Ascending aorta (tissue), 2 donors: ENCODE measurements around the gene OLIG2. TPM values are rescaled to one million over a fixed set of nuclear protein-coding genes. Genes with fewer than 3 reads are reported as not detected.
A peak's percentile ranks its signal among the peaks of the same experiment; 100 is the strongest.

Experiments used
- DNase-seq, 2 donors: peaks; one replicate each; pipeline ENCODE4 v3.0.0-alpha.2; 2019; ENCODE audit warnings: low spot score in 2 of 2
- H3K27ac ChIP-seq, 2 donors: fragments of 200-600 bp; sonication (generic); one replicate each; pipeline ENCODE4 v1.5.1; 2016 to 2017; ENCODE audit warnings: mild to moderate bottlenecking in 1 of 2
- H3K27me3 ChIP-seq: fragments of 200-600 bp; sonication (generic); one replicate; pipeline ENCODE4 v1.5.1; 2017
- H3K36me3 ChIP-seq, 2 donors: fragments of 200-600 bp; sonication (generic); one replicate each; pipeline ENCODE4 v1.5.1; 2016
- H3K4me1 ChIP-seq, 2 donors: fragments of 200-600 bp; sonication (generic); one replicate each; pipeline ENCODE4 v1.5.1; 2016 to 2017; ENCODE audit warnings: mild to moderate bottlenecking in 1 of 2
- H3K4me3 ChIP-seq, 2 donors: fragments of 200-600 bp; sonication (generic); one replicate each; pipeline ENCODE4 v1.5.1; 2016 to 2017; ENCODE audit warnings: mild to moderate bottlenecking in 1 of 2
- H3K9me3 ChIP-seq, 2 donors: fragments of 200-600 bp; sonication (generic); one replicate each; pipeline ENCODE4 v1.5.1; 2016
- intact Hi-C: fragments of 100-400 bp; cut with DNase I; formaldehyde crosslinking; loops from one replicate; pipeline ENCODE4 v1.15.1; 2023
- total RNA-seq: library from RNA; depleted of rRNA; stranded (reverse); fragments of >200 nt; gene quantifications from one replicate; pipeline ENCODE4 v1.1.0, GENCODE V29; 2016
- TF ChIP-seq, protein P1 (sequence below), 3 experiments: fragments of 200-600 bp in 2 of 3; fragments of 450-650 bp in 1 of 3; sonication (generic) in 2 of 3; IDR thresholded peaks; one replicate each; pipeline ENCODE4 v1.5.1; 2016 to 2019; ENCODE audit warnings: antibody characterized with exemption in 3 of 3, mild to moderate bottlenecking in 1 of 3, moderate library complexity in 1 of 3

The OLIG2 gene
- total RNA-seq, 1 donor from 2014 or later, result not detected

DNA sequence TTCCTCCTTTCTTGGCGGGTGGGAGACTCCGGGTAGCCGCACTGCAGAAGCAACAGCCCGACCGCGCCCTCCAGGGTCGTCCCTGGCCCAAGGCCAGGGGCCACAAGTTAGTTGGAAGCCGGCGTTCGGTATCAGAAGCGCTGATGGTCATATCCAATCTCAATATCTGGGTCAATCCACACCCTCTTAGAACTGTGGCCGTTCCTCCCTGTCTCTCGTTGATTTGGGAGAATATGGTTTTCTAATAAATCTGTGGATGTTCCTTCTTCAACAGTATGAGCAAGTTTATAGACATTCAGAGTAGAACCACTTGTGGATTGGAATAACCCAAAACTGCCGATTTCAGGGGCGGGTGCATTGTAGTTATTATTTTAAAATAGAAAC, 2.5 kb downstream of the OLIG2 start:
- TF ChIP-seq, protein P1, sequence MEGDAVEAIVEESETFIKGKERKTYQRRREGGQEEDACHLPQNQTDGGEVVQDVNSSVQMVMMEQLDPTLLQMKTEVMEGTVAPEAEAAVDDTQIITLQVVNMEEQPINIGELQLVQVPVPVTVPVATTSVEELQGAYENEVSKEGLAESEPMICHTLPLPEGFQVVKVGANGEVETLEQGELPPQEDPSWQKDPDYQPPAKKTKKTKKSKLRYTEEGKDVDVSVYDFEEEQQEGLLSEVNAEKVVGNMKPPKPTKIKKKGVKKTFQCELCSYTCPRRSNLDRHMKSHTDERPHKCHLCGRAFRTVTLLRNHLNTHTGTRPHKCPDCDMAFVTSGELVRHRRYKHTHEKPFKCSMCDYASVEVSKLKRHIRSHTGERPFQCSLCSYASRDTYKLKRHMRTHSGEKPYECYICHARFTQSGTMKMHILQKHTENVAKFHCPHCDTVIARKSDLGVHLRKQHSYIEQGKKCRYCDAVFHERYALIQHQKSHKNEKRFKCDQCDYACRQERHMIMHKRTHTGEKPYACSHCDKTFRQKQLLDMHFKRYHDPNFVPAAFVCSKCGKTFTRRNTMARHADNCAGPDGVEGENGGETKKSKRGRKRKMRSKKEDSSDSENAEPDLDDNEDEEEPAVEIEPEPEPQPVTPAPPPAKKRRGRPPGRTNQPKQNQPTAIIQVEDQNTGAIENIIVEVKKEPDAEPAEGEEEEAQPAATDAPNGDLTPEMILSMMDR (IDR thresholded peaks at IDR 0.05), result no peak
- H3K27me3 ChIP-seq, result peaks cover 11% of the 10 kb centered on the region
- no peak overlapping the region for H3K27ac ChIP-seq
- intact Hi-C loops, result no loop called here
- no peaks in the 10 kb centered on the region for H3K4me1 ChIP-seq
- no peaks in the 10 kb centered on the region for H3K9me3 ChIP-seq
- H3K4me3 ChIP-seq, result no peak overlapping the region
- DNase-seq, result peak in 1 of 2 donors; percentile 35
- no peaks in the 10 kb centered on the region for H3K36me3 ChIP-seq

DNA sequence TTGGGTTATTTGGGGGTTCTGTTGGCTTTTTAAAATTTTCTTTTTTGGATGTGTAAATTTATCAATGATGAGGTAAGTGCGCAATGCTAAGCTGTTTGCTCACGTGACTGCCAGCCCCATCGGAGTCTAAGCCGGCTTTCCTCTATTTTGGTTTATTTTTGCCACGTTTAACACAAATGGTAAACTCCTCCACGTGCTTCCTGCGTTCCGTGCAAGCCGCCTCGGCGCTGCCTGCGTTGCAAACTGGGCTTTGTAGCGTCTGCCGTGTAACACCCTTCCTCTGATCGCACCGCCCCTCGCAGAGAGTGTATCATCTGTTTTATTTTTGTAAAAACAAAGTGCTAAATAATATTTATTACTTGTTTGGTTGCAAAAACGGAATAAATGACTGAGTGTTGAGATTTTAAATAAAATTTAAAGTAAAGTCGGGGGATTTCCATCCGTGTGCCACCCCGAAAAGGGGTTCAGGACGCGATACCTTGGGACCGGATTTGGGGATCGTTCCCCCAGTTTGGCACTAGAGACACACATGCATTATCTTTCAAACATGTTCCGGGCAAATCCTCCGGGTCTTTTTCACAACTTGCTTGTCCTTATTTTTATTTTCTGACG, 3.1 kb downstream of the OLIG2 start:
- intact Hi-C loops, result no loop called here
- peak in 1 of 2 donors; percentile 55 for DNase-seq
- Histone ChIP-seq H3K36me3 (no peaks in the 10 kb centered on the region), H3K9me3 (no peaks in the 10 kb centered on the region), H3K27me3 (peaks cover 11% of the 10 kb centered on the region), H3K27ac (no peak overlapping the region), H3K4me3 (peak overlapping the region in 1 of 2 donors; percentile 17), H3K4me1 (no peaks in the 10 kb centered on the region)
- TF ChIP-seq, protein P1 (IDR thresholded peaks at IDR 0.05), result no peak

DNA sequence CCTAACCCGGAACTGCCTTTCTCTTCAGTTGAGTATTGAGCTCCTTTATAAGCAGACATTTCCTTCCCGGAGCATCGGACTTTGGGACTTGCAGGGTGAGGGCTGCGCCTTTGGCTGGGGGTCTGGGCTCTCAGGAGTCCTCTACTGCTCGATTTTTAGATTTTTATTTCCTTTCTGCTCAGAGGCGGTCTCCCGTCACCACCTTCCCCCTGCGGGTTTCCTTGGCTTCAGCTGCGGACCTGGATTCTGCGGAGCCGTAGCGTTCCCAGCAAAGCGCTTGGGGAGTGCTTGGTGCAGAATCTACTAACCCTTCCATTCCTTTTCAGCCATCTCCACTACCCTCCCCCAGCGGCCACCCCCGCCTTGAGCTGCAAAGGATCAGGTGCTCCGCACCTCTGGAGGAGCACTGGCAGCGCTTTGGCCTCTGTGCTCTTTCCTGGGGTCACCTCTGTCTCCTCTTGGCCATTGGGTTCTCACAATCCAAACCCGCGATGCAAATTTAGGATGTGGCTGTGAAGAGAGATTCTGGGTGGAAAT, 3.7 kb downstream of the OLIG2 start:
- peaks cover 11% of the 10 kb centered on the region for H3K27me3 ChIP-seq
- H3K36me3 ChIP-seq, result no peaks in the 10 kb centered on the region
- TF ChIP-seq, protein P1 (IDR thresholded peaks at IDR 0.05), result no peak
- H3K4me1 ChIP-seq, result no peaks in the 10 kb centered on the region
- DNase-seq, result peak in 1 of 2 donors; percentile 49
- peak overlapping the region in 1 of 2 donors; percentile 17 for H3K4me3 ChIP-seq
- H3K27ac ChIP-seq, result no peak overlapping the region
- intact Hi-C loops, result no loop called here
- H3K9me3 ChIP-seq, result no peaks in the 10 kb centered on the region

DNA sequence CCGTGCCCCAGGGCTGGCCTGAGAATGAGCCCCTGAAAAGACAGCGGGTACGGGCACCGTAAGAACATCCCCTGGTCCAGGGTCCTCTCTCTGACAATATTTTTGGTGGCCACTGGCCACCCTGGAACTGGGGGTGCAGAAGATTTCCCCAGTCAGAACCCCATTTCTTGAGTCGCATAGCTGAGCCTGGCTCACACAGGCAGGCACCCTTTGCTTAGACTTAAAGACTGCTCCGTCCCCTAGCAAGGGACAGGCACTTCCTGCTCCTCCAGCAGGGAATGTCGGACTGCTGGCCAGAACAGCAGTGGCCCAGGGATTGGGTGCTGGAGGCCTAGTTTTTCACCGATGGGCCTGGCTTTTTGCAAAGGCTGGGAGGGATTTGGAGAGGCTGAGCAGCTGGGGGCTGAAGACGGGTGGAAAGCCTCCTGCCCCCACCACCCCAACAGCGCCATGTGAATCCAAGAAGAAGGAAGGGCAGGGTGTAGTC, 4.3 kb downstream of the OLIG2 start:
- Histone ChIP-seq H3K4me3 (no peak overlapping the region), H3K36me3 (no peaks in the 10 kb centered on the region), H3K27ac (no peak overlapping the region), H3K9me3 (no peaks in the 10 kb centered on the region), H3K27me3 (peaks cover 11% of the 10 kb centered on the region), H3K4me1 (no peaks in the 10 kb centered on the region)
- DNase-seq, result no peak
- intact Hi-C loops, result no loop called here
- TF ChIP-seq, protein P1 (IDR thresholded peaks at IDR 0.05), result no peak

DNA sequence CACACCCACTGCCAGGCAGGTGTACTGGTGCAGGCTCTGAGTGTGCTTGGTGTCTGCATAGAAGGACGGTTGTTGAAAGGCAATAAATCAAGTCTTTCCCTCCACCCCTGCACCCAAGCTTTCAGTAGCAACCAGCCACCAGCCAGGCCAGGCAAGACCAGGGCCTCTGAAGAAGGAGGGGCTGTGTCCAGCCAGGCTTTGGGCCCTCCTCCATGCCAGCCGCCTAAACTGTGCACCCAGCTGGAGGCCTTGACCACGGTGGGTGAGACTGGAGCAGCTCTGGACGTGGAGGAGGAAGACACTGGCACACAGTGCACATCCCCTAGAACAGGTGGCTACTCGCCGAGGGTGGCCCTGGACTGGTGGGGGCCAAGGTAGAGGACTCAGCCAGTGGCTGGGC, 4.9 kb downstream of the OLIG2 start:
- DNase-seq, result no peak
- no peak overlapping the region for H3K27ac ChIP-seq
- TF ChIP-seq, protein P1 (IDR thresholded peaks at IDR 0.05), result no peak
- intact Hi-C loops, result no loop called here
- no peak overlapping the region for H3K4me3 ChIP-seq
- peaks cover 11% of the 10 kb centered on the region for H3K27me3 ChIP-seq
- H3K4me1 ChIP-seq, result no peaks in the 10 kb centered on the region
- no peaks in the 10 kb centered on the region for H3K9me3 ChIP-seq
- H3K36me3 ChIP-seq, result no peaks in the 10 kb centered on the region
